ENCODE results near the gene SDK1.
A peak's percentile ranks its signal among the peaks of the same experiment; 100 is the strongest.

SDK1 gene

DNA sequence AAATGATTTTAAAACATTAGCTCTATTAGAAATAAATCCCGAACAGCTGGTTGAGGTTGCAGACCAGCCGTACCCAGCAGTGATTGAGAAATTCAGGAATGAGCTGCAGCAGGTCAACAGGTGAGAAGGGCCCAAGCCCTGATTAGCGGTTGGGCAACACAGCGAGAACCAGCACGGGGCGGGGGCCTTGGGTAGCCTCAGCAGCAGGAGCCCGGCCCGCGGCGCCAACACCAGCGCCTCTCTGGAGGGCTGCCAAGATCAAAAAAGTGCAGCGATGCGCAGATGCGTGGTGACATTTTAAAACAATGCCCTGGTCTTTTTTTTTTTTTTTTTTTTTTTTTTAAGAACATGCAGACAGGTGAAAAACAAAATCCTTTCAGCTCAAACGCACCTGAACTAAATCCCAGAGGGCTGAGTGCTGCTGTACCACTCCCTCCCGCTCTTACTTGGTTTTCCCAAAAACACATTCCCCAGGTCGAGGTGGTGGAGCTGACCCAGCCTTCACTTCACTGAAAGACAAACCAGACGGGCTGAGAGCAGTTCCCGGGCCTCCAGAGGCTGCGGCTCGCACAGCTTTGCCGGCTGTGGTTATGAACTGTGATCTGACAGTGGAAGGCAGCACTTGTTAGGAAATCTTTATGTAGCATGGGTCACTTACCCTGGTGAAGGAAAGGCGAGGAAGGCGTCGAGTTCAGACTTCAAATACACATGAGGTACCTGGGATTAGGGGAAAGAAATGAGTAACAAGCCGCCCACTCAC lies 579.4 kb downstream of the SDK1 start:
- Histone ChIP-seq H3K27ac (no peak overlapping the region), H3K4me2 (ENCODE audit: low read length) (peak overlapping the region; percentile 40), H3K36me3 (ENCODE audit: control insufficient read depth, insufficient read depth, low read length) (no peaks in the 10 kb centered on the region), H3K9me3 (ENCODE audit: control insufficient read depth, low read length) (no peaks in the 10 kb centered on the region), H2AFZ (no peak overlapping the region), H3K27me3 (ENCODE audit: control insufficient read depth, insufficient read depth, low read length) (peaks cover 3% of the 10 kb centered on the region), H3K79me2 (no peaks in the 10 kb centered on the region), H3K4me3 (ENCODE audit: low read depth, low read length) (peak overlapping the region; percentile 29), H3K9ac (no peak overlapping the region), H3K4me1 (peaks cover 6% of the 10 kb centered on the region)
- no peak for TF ChIP-seq CTCF (IDR thresholded peaks at IDR 0.05)

DNA sequence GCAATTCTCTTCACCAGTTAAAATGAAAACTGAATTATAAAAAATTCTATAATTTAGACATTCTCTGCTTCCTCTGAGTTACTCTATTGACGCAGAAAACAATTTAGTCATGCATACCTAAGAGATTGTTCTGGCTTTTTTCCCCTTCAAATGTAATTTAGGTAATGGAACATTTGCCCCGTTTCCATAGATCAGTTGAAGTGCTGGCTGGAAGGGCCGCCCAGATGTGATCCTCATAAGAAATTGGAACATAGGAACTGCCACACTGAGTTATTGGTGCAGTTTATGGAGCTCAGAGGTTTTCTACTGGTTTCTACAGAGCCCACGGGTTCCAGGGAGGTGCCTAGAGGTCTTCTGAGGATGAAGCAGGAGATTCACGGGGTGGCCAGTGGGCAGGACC lies 581.7 kb downstream of the SDK1 start:
- Histone ChIP-seq H3K36me3 (ENCODE audit: control insufficient read depth, insufficient read depth, low read length) (no peaks in the 10 kb centered on the region), H3K79me2 (no peaks in the 10 kb centered on the region), H3K27me3 (ENCODE audit: control insufficient read depth, insufficient read depth, low read length) (peaks cover 3% of the 10 kb centered on the region), H3K9me3 (ENCODE audit: control insufficient read depth, low read length) (no peaks in the 10 kb centered on the region), H3K4me3 (ENCODE audit: low read depth, low read length) (no peak overlapping the region), H3K4me2 (ENCODE audit: low read length) (no peak overlapping the region), H2AFZ (no peak overlapping the region), H3K4me1 (peaks cover 6% of the 10 kb centered on the region), H3K9ac (no peak overlapping the region), H3K27ac (no peak overlapping the region)
- TF ChIP-seq CTCF (IDR thresholded peaks at IDR 0.05), result no peak

GRCh38 chr7:3884543-3884942 lies 583.5 kb downstream of the SDK1 start:
- no peak overlapping the region for H2AFZ ChIP-seq
- H3K79me2 ChIP-seq, result no peaks in the 10 kb centered on the region
- H3K4me3 ChIP-seq (ENCODE audit: low read depth, low read length), result no peak overlapping the region
- no peak for TF ChIP-seq CTCF (IDR thresholded peaks at IDR 0.05)
- H3K9me3 ChIP-seq (ENCODE audit: control insufficient read depth, low read length), result no peaks in the 10 kb centered on the region
- H3K36me3 ChIP-seq (ENCODE audit: control insufficient read depth, insufficient read depth, low read length), result no peaks in the 10 kb centered on the region
- no peak overlapping the region for H3K4me2 ChIP-seq (ENCODE audit: low read length)
- H3K27ac ChIP-seq, result no peak overlapping the region
- H3K9ac ChIP-seq, result no peak overlapping the region
- H3K27me3 ChIP-seq (ENCODE audit: control insufficient read depth, insufficient read depth, low read length), result peaks cover 3% of the 10 kb centered on the region
- peaks cover 6% of the 10 kb centered on the region for H3K4me1 ChIP-seq

- no peak for TF ChIP-seq CTCF (IDR thresholded peaks at IDR 0.05)
- no peak overlapping the region for H2AFZ ChIP-seq
- no peaks in the 10 kb centered on the region for H3K79me2 ChIP-seq
- H3K4me1 ChIP-seq, result no peaks in the 10 kb centered on the region
- no peaks in the 10 kb centered on the region for H3K9me3 ChIP-seq (ENCODE audit: control insufficient read depth, low read length)
- H3K27ac ChIP-seq, result no peak overlapping the region
- H3K36me3 ChIP-seq (ENCODE audit: control insufficient read depth, insufficient read depth, low read length), result no peaks in the 10 kb centered on the region
- no peak overlapping the region for H3K4me3 ChIP-seq (ENCODE audit: low read depth, low read length)
- no peak overlapping the region for H3K9ac ChIP-seq
- H3K27me3 ChIP-seq (ENCODE audit: control insufficient read depth, insufficient read depth, low read length), result peaks cover 3% of the 10 kb centered on the region
- H3K4me2 ChIP-seq (ENCODE audit: low read length), result no peak overlapping the region
These were observed 586.1 kb downstream of the SDK1 start for GRCh38 chr7:3887096-3887690.

DNA sequence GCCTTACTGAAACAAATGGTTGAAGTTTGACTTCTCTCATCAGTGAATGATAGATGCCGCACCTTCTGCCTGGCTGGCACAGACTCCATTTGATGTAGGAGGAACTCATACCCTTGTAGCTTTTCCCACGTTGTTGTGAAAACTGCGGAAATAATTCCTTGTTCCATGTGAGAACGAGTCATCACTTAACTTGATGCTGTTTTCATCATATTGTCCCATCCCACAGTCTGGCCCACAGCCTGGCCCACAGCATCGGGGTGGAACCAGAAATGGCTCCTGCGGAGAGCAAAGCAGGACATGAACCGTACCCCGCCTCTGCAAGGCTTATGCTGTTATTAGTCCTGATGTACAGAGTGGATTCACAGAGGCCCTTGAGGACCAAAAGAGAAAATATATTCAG lies 587.0 kb downstream of the SDK1 start:
- no peaks in the 10 kb centered on the region for H3K27me3 ChIP-seq (ENCODE audit: control insufficient read depth, insufficient read depth, low read length)
- H3K4me2 ChIP-seq (ENCODE audit: low read length), result no peak overlapping the region
- no peak overlapping the region for H3K9ac ChIP-seq
- no peak overlapping the region for H2AFZ ChIP-seq
- no peak for TF ChIP-seq CTCF (IDR thresholded peaks at IDR 0.05)
- H3K4me3 ChIP-seq (ENCODE audit: low read depth, low read length), result no peak overlapping the region
- H3K79me2 ChIP-seq, result no peaks in the 10 kb centered on the region
- peaks cover 3% of the 10 kb centered on the region for H3K4me1 ChIP-seq
- no peak overlapping the region for H3K27ac ChIP-seq
- H3K36me3 ChIP-seq (ENCODE audit: control insufficient read depth, insufficient read depth, low read length), result no peaks in the 10 kb centered on the region
- no peaks in the 10 kb centered on the region for H3K9me3 ChIP-seq (ENCODE audit: control insufficient read depth, low read length)

Data from parathyroid adenoma (tissue), 2 donors.